Activated CD4-positive, alpha-beta T cell treated with anti-CD3 and anti-CD28 coated beads, Interleukin-2, amount 50 U/mL, for 4 hours (primary cell): ENCODE measurements around the gene SLC5A1.
"Not testable (repeated sequence)": the region's sequence is repeated elsewhere in the genome, so short reads cannot be mapped to it uniquely, and the experiment has no call there.

Experiments
- DNase-seq, 2 experiments: peaks; one replicate each; pipeline ENCODE4 v3.0.0-alpha.2; 2020

Gene SLC5A1

GRCh38 chr22:32150647-32151046 is 107.6 kb downstream of the SLC5A1 start:
- not testable (repeated sequence) for DNase-seq

GRCh38 chr22:32151641-32152040 is 108.6 kb downstream of the SLC5A1 start:
- DNase-seq, result not testable (repeated sequence)

DNA sequence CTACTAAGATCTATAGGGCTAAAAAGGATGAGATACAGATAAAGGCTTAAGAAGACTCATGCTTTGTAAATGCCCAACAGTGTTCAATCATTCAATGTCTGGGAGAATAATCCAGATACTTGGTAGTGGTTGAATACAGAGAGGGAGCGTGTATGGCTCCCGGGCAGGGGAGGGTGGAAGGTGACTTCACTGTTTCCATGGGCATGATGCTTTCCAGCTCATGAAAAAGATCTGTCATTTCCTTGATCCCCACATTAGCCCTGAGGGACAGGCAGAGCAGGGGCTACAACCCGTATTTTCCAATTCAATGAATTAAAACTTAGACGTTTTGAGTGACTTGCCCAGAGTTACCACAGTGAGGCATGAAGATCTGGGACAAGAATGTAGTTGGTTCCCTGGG is 111.7 kb downstream of the SLC5A1 start:
- not testable (repeated sequence) for DNase-seq

- not testable (repeated sequence) for DNase-seq
Measured at GRCh38 chr22:32157632-32158031, 114.6 kb downstream of the SLC5A1 start.

DNA sequence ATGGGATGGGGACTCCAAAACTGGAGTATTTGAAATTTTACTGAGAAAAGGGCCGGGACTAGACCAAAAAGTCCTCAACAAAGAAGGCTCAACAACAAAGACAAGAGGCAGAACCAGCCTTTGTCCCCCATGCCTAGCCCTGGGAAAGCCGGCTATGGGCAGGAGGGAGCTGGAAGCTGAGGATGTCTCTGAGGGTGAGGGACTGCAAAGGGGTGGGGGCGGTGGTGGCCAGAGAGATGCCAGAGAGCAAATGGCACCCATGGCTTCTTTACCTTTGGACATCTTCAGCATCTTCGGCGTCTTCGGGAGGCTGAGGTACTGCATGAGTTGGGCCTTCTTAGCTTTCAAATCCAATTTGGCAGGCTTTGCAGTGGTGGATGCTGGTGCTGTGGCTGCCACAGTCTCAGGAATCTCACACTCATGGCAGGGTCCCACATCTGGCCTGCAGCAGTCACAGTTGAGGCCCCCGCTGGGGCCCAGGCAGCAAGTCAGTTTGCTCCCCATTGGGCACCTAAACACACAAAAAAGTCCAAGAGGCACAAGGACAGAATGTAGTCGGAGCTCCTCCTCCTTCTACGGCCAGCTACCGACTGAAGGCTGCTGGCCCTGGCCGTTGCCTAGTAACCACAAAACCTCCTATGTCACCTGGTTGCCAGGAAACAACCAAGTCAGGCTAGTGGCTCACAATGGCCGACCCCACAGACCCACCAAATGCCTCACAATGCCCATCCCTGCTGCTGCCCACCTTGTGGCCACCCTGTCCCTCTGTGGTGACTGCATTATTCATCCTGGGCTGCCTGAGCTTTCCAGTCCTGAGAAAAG is 115.9 kb downstream of the SLC5A1 start, which contains the start of gene C22orf42:
Gene C22orf42 (minus strand): TSS at position 592 of the 822 bp plus-strand sequence. CDS start 88 bp downstream, at position 504.
- no peak for DNase-seq

DNA sequence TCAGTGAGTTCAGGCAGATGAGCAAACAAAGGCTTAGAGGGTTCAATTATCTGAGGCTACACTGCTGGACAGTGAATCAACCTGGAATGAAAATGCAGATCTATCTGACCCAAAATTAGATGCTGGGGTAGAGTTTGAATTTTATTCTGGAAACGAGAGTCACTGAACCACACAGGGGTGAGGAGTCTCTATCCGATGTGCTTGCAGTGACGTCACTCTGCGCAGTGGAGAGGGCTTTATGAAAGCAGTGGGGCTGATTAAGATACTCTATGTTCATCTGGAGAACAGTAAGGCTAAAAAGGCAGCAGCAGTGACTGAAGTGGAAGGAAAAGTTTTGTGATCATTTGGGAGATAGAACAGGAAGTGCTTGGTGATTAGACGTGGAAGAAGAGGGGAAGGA is 117.3 kb downstream of the SLC5A1 start:
- DNase-seq, result not testable (repeated sequence)
